A549 (cell line): ENCODE results near the gene OVCH1. TPM values are rescaled to one million over a fixed set of nuclear protein-coding genes. Genes with fewer than 3 reads are reported as not detected.

Experiments used
- ATAC-seq, 2 experiments: fragments of 200-7000 bp in 1 of 2; fragments of >200 bp in 1 of 2; cut with Nextera tagmentation in 1 of 2; cut with Tn5 transposase in 1 of 2; 3 replicates each; pipeline versions ENCODE4 v1.8.0 to v1.9.1; 2018 to 2020; ENCODE audit warnings: mild to moderate bottlenecking in 1 of 2, moderate library complexity in 1 of 2
- CTCF ChIA-PET: fragments of 300-600 bp; sonication (Branson Sonifier 250); formaldehyde crosslinking; extraction: SDS; loops from one replicate; lab custom pipeline; 2021; ENCODE audit warnings: antibody characterized with exemption, inconsistent platforms; lab: Yijun Ruan, JAX
- POLR2A ChIA-PET: fragments of 350-600 bp; formaldehyde crosslinking; extraction: SDS; loops from one replicate; lab custom pipeline; 2021; ENCODE audit warnings: antibody characterized with exemption, inconsistent platforms; lab: Yijun Ruan, JAX
- DNase-seq, 2 experiments: peaks; one replicate each; pipeline versions ENCODE4 v3.0.0 to v3.0.0-alpha.2; 2011 to 2016; ENCODE audit warnings: low read depth in 1 of 2, low spot score in 1 of 2
- FAIRE-seq: peaks from 2 replicates; lab custom pipeline; 2011; peaks lifted over from hg19 to GRCh38; lab: Jason Lieb, UNC
- H3K27ac ChIP-seq, 2 experiments: fragments of >200 bp; sonication (Bioruptor Twin); formaldehyde crosslinking; 3 replicates each; pipeline ENCODE4 v1.5.1; 2016 to 2017
- H3K4me1 ChIP-seq: fragments of >200 bp; sonication (Bioruptor Twin); formaldehyde crosslinking; 3 replicates; pipeline ENCODE4 v1.6.1; 2016
- H3K4me2 ChIP-seq: fragments of >200 bp; sonication (Bioruptor Twin); formaldehyde crosslinking; 3 replicates; pipeline ENCODE4 v1.6.1; 2016
- H3K4me3 ChIP-seq: fragments of >200 bp; sonication (Bioruptor Twin); formaldehyde crosslinking; 3 replicates; pipeline ENCODE4 v1.5.1; 2016
- H3K9me3 ChIP-seq: fragments of >200 bp; sonication (Bioruptor Twin); formaldehyde crosslinking; 3 replicates; pipeline ENCODE4 v1.6.1; 2016
- BCL3 ChIP-seq: fragments of >200 bp; sonication (Bioruptor Twin); formaldehyde crosslinking; IDR thresholded peaks from 3 replicates; pipeline ENCODE4 v1.6.1; 2016
- BHLHE40 ChIP-seq: IDR thresholded peaks from 2 replicates; pipeline ENCODE4 v1.6.1; 2012; ENCODE audit warnings: low read depth, low read length, inconsistent platforms
- CBX8 ChIP-seq: fragments of 200-600 bp; sonication (generic); IDR thresholded peaks from 2 replicates; pipeline ENCODE4 v1.6.1; 2016
- CEBPB ChIP-seq, 2 experiments: fragments of >200 bp in 1 of 2; sonication (Bioruptor Twin) in 1 of 2; formaldehyde crosslinking in 1 of 2; IDR thresholded peaks; 2 replicates each; pipeline ENCODE4 v1.6.1; 2012 to 2016
- CHD2 ChIP-seq: fragments of 150-350 bp; IDR thresholded peaks from 2 replicates; pipeline ENCODE4 v1.6.1; 2014; ENCODE audit warnings: low read length; ENCODE audit not compliant: partially characterized antibody
- CHD4 ChIP-seq: fragments of 200-600 bp; sonication (generic); IDR thresholded peaks from 2 replicates; pipeline ENCODE4 v1.6.1; 2016; ENCODE audit warnings: antibody characterized with exemption, mild to moderate bottlenecking, borderline replicate concordance
- CTCF ChIP-seq: fragments of >200 bp; sonication (Bioruptor Twin); formaldehyde crosslinking; IDR thresholded peaks from 3 replicates; pipeline ENCODE4 v1.5.1; 2016
- FOSB ChIP-seq: fragments of 250-450 bp; sonication (Bioruptor Pico); IDR thresholded peaks from 2 replicates; pipeline ENCODE4 v1.5.0; 2020; ENCODE audit warnings: mild to moderate bottlenecking, moderate library complexity
- FOXS1 ChIP-seq: fragments of 250-450 bp; sonication (Bioruptor Pico); IDR thresholded peaks from 2 replicates; pipeline ENCODE4 v1.5.0; 2020; ENCODE audit warnings: mild to moderate bottlenecking, moderate library complexity
- HDAC2 ChIP-seq: fragments of 200-600 bp; sonication (generic); IDR thresholded peaks from 2 replicates; pipeline ENCODE4 v1.6.1; 2016
- HOXB13 ChIP-seq: fragments of 250-450 bp; sonication (Bioruptor Pico); IDR thresholded peaks from 2 replicates; pipeline ENCODE4 v1.5.0; 2020; ENCODE audit warnings: low read depth, mild to moderate bottlenecking, moderate library complexity
- HOXB5 ChIP-seq: fragments of 250-450 bp; sonication (Bioruptor Pico); IDR thresholded peaks from 2 replicates; pipeline ENCODE4 v1.5.0; 2020; ENCODE audit warnings: mild to moderate bottlenecking, moderate library complexity
- JUN ChIP-seq, 2 experiments: fragments of >200 bp; sonication (Bioruptor Twin); formaldehyde crosslinking; IDR thresholded peaks; 2 replicates in 1 of 2; 3 replicates in 1 of 2; pipeline ENCODE4 v1.6.1; 2016 to 2017
- KDM5A ChIP-seq: fragments of 200-600 bp; sonication (generic); IDR thresholded peaks from 2 replicates; pipeline ENCODE4 v1.6.1; 2016; ENCODE audit warnings: antibody characterized with exemption, mild to moderate bottlenecking
- NPAS2 ChIP-seq: fragments of 250-450 bp; sonication (Bioruptor Pico); IDR thresholded peaks from 2 replicates; pipeline ENCODE4 v1.8.0; 2022; ENCODE audit warnings: mild to moderate bottlenecking, moderate library complexity, borderline replicate concordance
- NR3C1 ChIP-seq: fragments of >200 bp; sonication (Bioruptor Twin); formaldehyde crosslinking; IDR thresholded peaks from 3 replicates; pipeline ENCODE4 v1.6.1; 2017
- PBX3 ChIP-seq: IDR thresholded peaks from 2 replicates; pipeline ENCODE4 v1.6.1; 2012
- POLR2A ChIP-seq: IDR thresholded peaks from 2 replicates; pipeline ENCODE4 v1.6.1; 2012; ENCODE audit warnings: mild to moderate bottlenecking, low read length
- RCOR1 ChIP-seq: fragments of 150-350 bp; IDR thresholded peaks from 2 replicates; pipeline ENCODE4 v1.6.1; 2014; ENCODE audit warnings: antibody characterized with exemption, low read length, low read depth
- TFCP2L1 ChIP-seq: fragments of 250-450 bp; sonication (Bioruptor Pico); IDR thresholded peaks from 2 replicates; pipeline ENCODE4 v1.5.0; 2021; ENCODE audit warnings: mild to moderate bottlenecking
- USF2 ChIP-seq: fragments of 450-650 bp; IDR thresholded peaks from 2 replicates; pipeline ENCODE4 v1.6.1; 2014; ENCODE audit warnings: antibody characterized with exemption
- ZC3H11A ChIP-seq: fragments of 450-650 bp; IDR thresholded peaks from 2 replicates; pipeline ENCODE4 v1.6.1; 2014; ENCODE audit warnings: antibody characterized with exemption, mild to moderate bottlenecking
- ZFP36 ChIP-seq: fragments of 450-650 bp; IDR thresholded peaks from 2 replicates; pipeline ENCODE4 v1.6.1; 2014; ENCODE audit warnings: borderline replicate concordance; ENCODE audit not compliant: partially characterized antibody
- ZSCAN20 ChIP-seq: fragments of 250-450 bp; sonication (Bioruptor Pico); IDR thresholded peaks from 2 replicates; pipeline ENCODE4 v1.8.0; 2022; ENCODE audit warnings: mild to moderate bottlenecking, moderate library complexity
- WGBS: methylation state at CpG from one replicate; pipeline ENCODE4 v1.1.6; 2017; ENCODE audit errors: missing lambda C conversion rate; 5-methylcytosine and 5-hydroxymethylcytosine counted together
- polyA plus RNA-seq, 4 experiments: library from polyadenylated mRNA; depleted of rRNA in 3 of 4; stranded (reverse); fragments of >200 nt; fragmentation: RNase III in 1 of 4; extraction: RNeasy Plus Mini Kit Qiagen cat#74134 plus additional on column Dnase treatment in 1 of 4; gene quantifications; 2 replicates in 3 of 4; 3 replicates in 1 of 4; pipeline ENCODE4 v1.2.3, GENCODE V29; 2011 to 2017
- TF ChIP-seq, protein P1 (sequence below): fragments of 250-450 bp; sonication (Bioruptor Pico); IDR thresholded peaks from 2 replicates; pipeline ENCODE4 v1.5.0; 2021; ENCODE audit warnings: mild to moderate bottlenecking, moderate library complexity, borderline replicate concordance
- TF ChIP-seq, protein P2 (sequence below): IDR thresholded peaks from 2 replicates; pipeline ENCODE4 v1.6.1; 2012; ENCODE audit warnings: low read depth, borderline replicate concordance
- TF ChIP-seq, protein P3 (sequence below): fragments of 150-350 bp; IDR thresholded peaks from 2 replicates; pipeline ENCODE4 v1.6.1; 2014; ENCODE audit warnings: low read depth, mild to moderate bottlenecking, low read length

Gene OVCH1
- polyA plus RNA-seq, 2 of the 4 experiments (the other 2 are of a cell fraction): not detected

- Histone ChIP-seq H3K4me1 (no peaks in the 10 kb centered on the region), H3K4me3 (no peak overlapping the region), H3K4me2 (no peak overlapping the region), H3K27ac (no peak overlapping the region), H3K9me3 (no peaks in the 10 kb centered on the region)
- DNase-seq (peak in 1 of 2 experiments; percentile 10), ATAC-seq (0 out of 6 replicates have a peak, but pooled peaks of 1 of the 2 experiments have one; percentile 54), FAIRE-seq (no peak)
- TF ChIP-seq CHD4 (no peak), HOXB13 (CRISPR knock-in tag) (no peak), CHD2 (no peak), FOSB (CRISPR knock-in tag) (no peak), ZFP36 (no peak), RCOR1 (no peak), HOXB5 (CRISPR knock-in tag) (no peak), CTCF (no peak), KDM5A (no peak), PBX3 (no peak), NPAS2 (no peak), ZSCAN20 (no peak), TFCP2L1 (CRISPR knock-in tag) (no peak), FOXS1 (no peak), CEBPB (IDR thresholded peaks at IDR 0.05) (no peak), BHLHE40 (no peak), ZC3H11A (no peak), NR3C1 (no peak)
- TF ChIP-seq, protein P1, sequence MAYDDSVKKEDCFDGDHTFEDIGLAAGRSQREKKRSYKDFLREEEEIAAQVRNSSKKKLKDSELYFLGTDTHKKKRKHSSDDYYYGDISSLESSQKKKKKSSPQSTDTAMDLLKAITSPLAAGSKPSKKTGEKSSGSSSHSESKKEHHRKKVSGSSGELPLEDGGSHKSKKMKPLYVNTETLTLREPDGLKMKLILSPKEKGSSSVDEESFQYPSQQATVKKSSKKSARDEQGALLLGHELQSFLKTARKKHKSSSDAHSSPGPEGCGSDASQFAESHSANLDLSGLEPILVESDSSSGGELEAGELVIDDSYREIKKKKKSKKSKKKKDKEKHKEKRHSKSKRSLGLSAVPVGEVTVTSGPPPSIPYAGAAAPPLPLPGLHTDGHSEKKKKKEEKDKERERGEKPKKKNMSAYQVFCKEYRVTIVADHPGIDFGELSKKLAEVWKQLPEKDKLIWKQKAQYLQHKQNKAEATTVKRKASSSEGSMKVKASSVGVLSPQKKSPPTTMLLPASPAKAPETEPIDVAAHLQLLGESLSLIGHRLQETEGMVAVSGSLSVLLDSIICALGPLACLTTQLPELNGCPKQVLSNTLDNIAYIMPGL (CRISPR knock-in tag): no peak
- TF ChIP-seq, protein P2, sequence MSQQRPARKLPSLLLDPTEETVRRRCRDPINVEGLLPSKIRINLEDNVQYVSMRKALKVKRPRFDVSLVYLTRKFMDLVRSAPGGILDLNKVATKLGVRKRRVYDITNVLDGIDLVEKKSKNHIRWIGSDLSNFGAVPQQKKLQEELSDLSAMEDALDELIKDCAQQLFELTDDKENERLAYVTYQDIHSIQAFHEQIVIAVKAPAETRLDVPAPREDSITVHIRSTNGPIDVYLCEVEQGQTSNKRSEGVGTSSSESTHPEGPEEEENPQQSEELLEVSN: no peak
- ChIA-PET POLR2A (interaction anchor here (1.0 kb wide), 1 partner anchor 48 kb away, joined by 3 read pairs; the partner anchor contains the start of gene ERGIC2), CTCF (no interaction called here)
Observed at GRCh38 chr12:29428633-29429032, 68.9 kb downstream of the OVCH1 start.

DNA sequence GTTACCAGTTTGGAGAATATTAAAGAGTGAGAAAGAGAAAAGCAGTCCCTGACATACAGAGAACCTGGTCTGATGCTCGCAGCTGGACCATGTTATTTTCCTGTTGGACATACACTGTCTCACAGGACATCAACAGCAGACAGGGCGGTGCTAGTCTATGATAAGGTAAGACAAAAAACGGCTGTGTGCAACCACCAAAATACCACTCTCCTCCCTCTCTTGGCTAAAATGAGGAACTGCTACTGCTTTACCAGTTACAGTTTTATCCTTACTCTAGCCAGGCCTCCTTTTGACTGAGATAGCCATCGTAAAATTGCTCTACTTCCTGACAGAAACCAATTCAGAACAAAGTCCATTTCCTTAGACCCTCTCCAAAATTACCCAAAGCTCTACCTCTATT, 69.5 kb downstream of the OVCH1 start:
- POLR2A ChIA-PET: interaction anchor here (1.0 kb wide), 1 partner anchor 47 kb away, joined by 3 read pairs; the partner anchor contains the start of gene ERGIC2
- H3K4me1 ChIP-seq: no peaks in the 10 kb centered on the region
- ATAC-seq (peak; percentile 67 to 71), DNase-seq (peak in 1 of 2 experiments; percentile 9), FAIRE-seq (no peak)
- H3K9me3 ChIP-seq: no peaks in the 10 kb centered on the region
- no peak overlapping the region for H3K27ac ChIP-seq
- H3K4me3 ChIP-seq: no peak overlapping the region
- CTCF ChIA-PET: interaction anchor here (0.9 kb wide), 1 partner anchor 10 kb away, joined by 3 read pairs; no protein-coding TSS in a partner anchor
- 23% methylated on average over 4 of the region's 4 CpGs for WGBS
- TF ChIP-seq HDAC2 (no peak), JUN (IDR thresholded peaks at IDR 0.05) (no peak), CBX8 (no peak), CHD2 (no peak), POLR2A (no peak), FOXS1 (no peak), USF2 (no peak), HOXB13 (CRISPR knock-in tag) (no peak), CTCF (no peak), BCL3 (no peak), CHD4 (no peak), NPAS2 (no peak), ZSCAN20 (no peak)
- TF ChIP-seq, protein P3, sequence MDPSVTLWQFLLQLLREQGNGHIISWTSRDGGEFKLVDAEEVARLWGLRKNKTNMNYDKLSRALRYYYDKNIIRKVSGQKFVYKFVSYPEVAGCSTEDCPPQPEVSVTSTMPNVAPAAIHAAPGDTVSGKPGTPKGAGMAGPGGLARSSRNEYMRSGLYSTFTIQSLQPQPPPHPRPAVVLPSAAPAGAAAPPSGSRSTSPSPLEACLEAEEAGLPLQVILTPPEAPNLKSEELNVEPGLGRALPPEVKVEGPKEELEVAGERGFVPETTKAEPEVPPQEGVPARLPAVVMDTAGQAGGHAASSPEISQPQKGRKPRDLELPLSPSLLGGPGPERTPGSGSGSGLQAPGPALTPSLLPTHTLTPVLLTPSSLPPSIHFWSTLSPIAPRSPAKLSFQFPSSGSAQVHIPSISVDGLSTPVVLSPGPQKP: no peak
- TF ChIP-seq, all 56 proteins: peak for 0
- H3K4me2 ChIP-seq: no peak overlapping the region
